PC-3 (cell line): ENCODE data around the gene HACD1. TPM values are rescaled to one million over a fixed set of nuclear protein-coding genes. Genes with fewer than 3 reads are reported as not detected.

ENCODE experiments used
- ATAC-seq: fragments of 200-7000 bp; cut with Tn5 transposase; 2 replicates; pipeline ENCODE4 v1.9.1; 2020; ENCODE audit warnings: mild to moderate bottlenecking, moderate library complexity
- BruUV-seq: library from RNA; stranded (reverse); fragments of 400-500 nt; replicated peaks from 2 replicates; lab custom pipeline; 2021; lab: Mats Ljungman, UMichigan
- CTCF ChIA-PET: fragments of 300-600 bp; sonication (Branson Sonifier 250); formaldehyde crosslinking; loops from one replicate; lab custom pipeline; 2022; ENCODE audit warnings: antibody characterized with exemption; lab: Charles Lee
- POLR2A ChIA-PET: fragments of 300-600 bp; sonication (Branson Sonifier 250); formaldehyde crosslinking; loops from one replicate; lab custom pipeline; 2022; ENCODE audit warnings: antibody characterized with exemption; ENCODE audit not compliant: unreplicated experiment; lab: Charles Lee
- DNase-seq: peaks from one replicate; pipeline ENCODE4 v3.0.0-alpha.2; 2015
- H2AFZ ChIP-seq: fragments of 300-600 bp; sonication (generic); 2 replicates; pipeline ENCODE4 v1.6.0; 2016; ENCODE audit warnings: antibody characterized with exemption, low read length
- H3F3A ChIP-seq: fragments of 300-600 bp; sonication (generic); one replicate; pipeline ENCODE4 v1.6.0; 2017; ENCODE audit warnings: antibody characterized with exemption, low read length, control low read depth, mild to moderate bottlenecking; ENCODE audit not compliant: unreplicated experiment
- H3K27ac ChIP-seq: fragments of 300-600 bp; sonication (generic); 2 replicates; pipeline ENCODE4 v1.5.1; 2016; ENCODE audit warnings: mild to moderate bottlenecking, low read length
- H3K27me3 ChIP-seq: fragments of 300-600 bp; sonication (generic); 2 replicates; pipeline ENCODE4 v1.6.1; 2016; ENCODE audit warnings: low read length, mixed read lengths
- H3K36me3 ChIP-seq: fragments of 300-600 bp; sonication (generic); 2 replicates; pipeline ENCODE4 v1.6.1; 2016; ENCODE audit warnings: low read depth, mixed run types, low read length, mixed read lengths
- H3K4me1 ChIP-seq: fragments of 300-600 bp; sonication (generic); 2 replicates; pipeline ENCODE4 v1.5.1; 2016; ENCODE audit warnings: low read length; ENCODE audit not compliant: insufficient read depth
- H3K4me2 ChIP-seq: fragments of 300-600 bp; sonication (generic); 2 replicates; pipeline ENCODE4 v1.6.0; 2016; ENCODE audit warnings: low read length
- H3K4me3 ChIP-seq: fragments of 300-600 bp; sonication (generic); 2 replicates; pipeline ENCODE4 v1.5.1; 2016; ENCODE audit warnings: mild to moderate bottlenecking, low read length, mixed read lengths
- H3K79me2 ChIP-seq: fragments of 300-600 bp; sonication (generic); 2 replicates; pipeline ENCODE4 v1.6.1; 2017; ENCODE audit warnings: low read length, mixed read lengths
- H3K9ac ChIP-seq: fragments of 300-600 bp; sonication (generic); 2 replicates; pipeline ENCODE4 v1.6.0; 2016; ENCODE audit warnings: mild to moderate bottlenecking, low read length
- H3K9me2 ChIP-seq: fragments of 300-600 bp; sonication (generic); replicated peaks from 2 replicates; pipeline ENCODE4 v1.6.1; 2016; ENCODE audit warnings: mixed run types, low read length, mixed read lengths
- H3K9me3 ChIP-seq: fragments of 300-600 bp; sonication (generic); 2 replicates; pipeline ENCODE4 v1.6.1; 2016; ENCODE audit warnings: low read length, mixed read lengths
- H4K20me1 ChIP-seq: fragments of 300-600 bp; sonication (generic); 2 replicates; pipeline ENCODE4 v1.6.1; 2016; ENCODE audit warnings: low read length, mixed read lengths
- CTCF ChIP-seq: fragments of 300-600 bp; sonication (generic); conservative IDR thresholded peaks from 2 replicates; pipeline ENCODE4 v1.5.1; 2017; ENCODE audit warnings: antibody characterized with exemption, low read depth, mild to moderate bottlenecking, low read length
- EZH2 ChIP-seq: fragments of 300-600 bp; sonication (generic); IDR thresholded peaks from one replicate; pipeline ENCODE4 v1.6.1; 2017; ENCODE audit warnings: antibody characterized with exemption, mild to moderate bottlenecking, low read length; ENCODE audit not compliant: unreplicated experiment
- EZH2phosphoT487 ChIP-seq: fragments of 300-600 bp; sonication (generic); IDR thresholded peaks from 2 replicates; pipeline ENCODE4 v1.6.1; 2018; ENCODE audit warnings: mild to moderate bottlenecking, antibody characterized with exemption, low read length, borderline replicate concordance
- intact Hi-C: fragments of 100-400 bp; cut with micrococcal nuclease; formaldehyde crosslinking; loops from 2 replicates; pipeline ENCODE4 v1.9.0; 2023
- total RNA-seq: library from RNA; depleted of rRNA; stranded (reverse); fragments of >200 nt; gene quantifications from 2 replicates; pipeline ENCODE4 v1.2.3, GENCODE V29; 2014

Gene HACD1
- total RNA-seq, 1 experiment from 2014 or later: 15.3 TPM

GRCh38 chr10:17655567-17656146, 38.5 kb upstream of the HACD1 start:
- no peaks in the 10 kb centered on the region for H3F3A ChIP-seq
- H3K27me3 ChIP-seq: no peaks in the 10 kb centered on the region
- no peak overlapping the region for H3K4me2 ChIP-seq
- H3K9me3 ChIP-seq: no peaks in the 10 kb centered on the region
- CTCF ChIA-PET: no interaction called here
- intact Hi-C loops: no loop called here
- peaks cover 12% of the 10 kb centered on the region for H3K36me3 ChIP-seq
- DNase-seq: no peak
- peaks cover 91% of the 10 kb centered on the region for H3K79me2 ChIP-seq
- TF ChIP-seq EZH2phosphoT487: no peak
- no peak for TF ChIP-seq EZH2
- no peak for TF ChIP-seq CTCF
- BruUV-seq: no TSS peak
- no peak for ATAC-seq
- no peak overlapping the region for H3K27ac ChIP-seq
- no peaks in the 10 kb centered on the region for H3K9me2 ChIP-seq
- 0 out of 2 replicates have a peak, but pooled peaks cover 5% of the 10 kb centered on the region for H3K4me1 ChIP-seq
- H2AFZ ChIP-seq: no peak overlapping the region
- H4K20me1 ChIP-seq: no peaks in the 10 kb centered on the region
- POLR2A ChIA-PET: no interaction called here
- H3K9ac ChIP-seq: no peak overlapping the region
- H3K4me3 ChIP-seq: no peak overlapping the region

- ATAC-seq: no peak
- no TSS peak for BruUV-seq
- DNase-seq: no peak
- Histone ChIP-seq H3K4me1 (0 out of 2 replicates have a peak, but pooled peaks cover 5% of the 10 kb centered on the region), H3K27ac (no peak overlapping the region), H3K9me2 (no peaks in the 10 kb centered on the region), H3K27me3 (no peaks in the 10 kb centered on the region), H3K4me2 (no peak overlapping the region), H3K9me3 (no peaks in the 10 kb centered on the region), H4K20me1 (no peaks in the 10 kb centered on the region), H3K79me2 (peaks cover 95% of the 10 kb centered on the region), H3K9ac (no peak overlapping the region), H3F3A (no peaks in the 10 kb centered on the region), H2AFZ (no peak overlapping the region), H3K36me3 (peaks cover 12% of the 10 kb centered on the region), H3K4me3 (no peak overlapping the region)
- no peak for TF ChIP-seq EZH2phosphoT487
- TF ChIP-seq CTCF: no peak
- no peak for TF ChIP-seq EZH2
- ChIA-PET CTCF (interaction anchor here (0.6 kb wide), 1 partner anchor 39 kb away, joined by 5 read pairs; no protein-coding TSS in a partner anchor), POLR2A (no interaction called here)
- intact Hi-C loops: no loop called here
Measured at GRCh38 chr10:17655009-17655408, 37.8 kb upstream of the HACD1 start.

- Histone ChIP-seq H3K4me2 (no peak overlapping the region), H3K9me3 (no peaks in the 10 kb centered on the region), H3K9me2 (no peaks in the 10 kb centered on the region), H3K79me2 (peaks cover 98% of the 10 kb centered on the region), H3F3A (no peaks in the 10 kb centered on the region), H4K20me1 (no peaks in the 10 kb centered on the region), H3K27me3 (no peaks in the 10 kb centered on the region), H3K4me1 (0 out of 2 replicates have a peak, but pooled peaks cover 5% of the 10 kb centered on the region), H3K36me3 (peaks cover 12% of the 10 kb centered on the region), H2AFZ (no peak overlapping the region), H3K9ac (no peak overlapping the region), H3K27ac (no peak overlapping the region), H3K4me3 (no peak overlapping the region)
- no peak for DNase-seq
- ATAC-seq: no peak
- CTCF ChIA-PET: no interaction called here
- POLR2A ChIA-PET: no interaction called here
- intact Hi-C loops: no loop called here
- TF ChIP-seq EZH2phosphoT487 (no peak), EZH2 (no peak), CTCF (no peak)
- BruUV-seq: no TSS peak
Measured at GRCh38 chr10:17652585-17652984, 35.4 kb upstream of the HACD1 start.
